Pancreas (tissue), 10 donors: ENCODE data around the gene DNASE1. TPM values are rescaled to one million over a fixed set of nuclear protein-coding genes. Genes with fewer than 3 reads are reported as not detected.

ENCODE experiments used
- ATAC-seq, 4 donors: fragments of 200-7000 bp; cut with Tn5 transposase; one replicate each; pipeline versions ENCODE4 v1.8.0 to v1.9.1; 2020; ENCODE audit warnings: mild to moderate bottlenecking in 4 of 4, moderate library complexity in 4 of 4
- DNase-seq, 6 donors: peaks; one replicate each; pipeline ENCODE4 v3.0.0-alpha.2; 2020
- FAIRE-seq: peaks from 2 replicates; lab custom pipeline; 2012; peaks lifted over from hg19 to GRCh38; lab: Jason Lieb, UNC
- H3K27ac ChIP-seq, 4 donors: fragments of 200-600 bp; sonication (generic); 1 replicate in 3 of 4; 2 replicates in 1 of 4; pipeline versions ENCODE4 v1.5.0 to v1.8.0; 2020
- H3K27me3 ChIP-seq, 4 donors: fragments of 200-600 bp; one replicate each; pipeline ENCODE4 v1.8.0; 2021
- H3K36me3 ChIP-seq, 3 donors: fragments of 200-600 bp; sonication (generic) in 1 of 3; one replicate each; pipeline versions ENCODE4 v1.5.0 to v1.8.0; 2020 to 2021
- H3K4me1 ChIP-seq, 3 donors: fragments of 200-600 bp; one replicate each; pipeline ENCODE4 v1.8.0; 2021
- H3K4me3 ChIP-seq, 4 donors: fragments of 200-600 bp; sonication (generic) in 2 of 4; one replicate each; pipeline versions ENCODE4 v1.5.0 to v1.8.0; 2020 to 2021
- H3K9me3 ChIP-seq, 4 donors: fragments of 200-600 bp; one replicate each; pipeline ENCODE4 v1.8.0; 2021
- CTCF ChIP-seq, 4 donors: fragments of 200-600 bp; sonication (generic) in 3 of 4; IDR thresholded peaks; one replicate each; pipeline versions ENCODE4 v1.5.0 to v1.8.0; 2021; ENCODE audit warnings: antibody characterized with exemption in 4 of 4
- WGBS, 2 donors: extraction: QIAGEN DNeasy Blood & Tissue Kit; methylation state at CpG; one replicate each; pipeline ENCODE4 v1.1.7; 2013; 5-methylcytosine and 5-hydroxymethylcytosine counted together
- intact Hi-C, 3 donors: fragments of 100-400 bp; cut with DNase I; formaldehyde crosslinking; loops; one replicate each; pipeline versions ENCODE4 v1.11.1 to v1.14.2; 2022
- polyA plus RNA-seq, 2 donors: library from polyadenylated mRNA; stranded (reverse); fragments of 200-250 nt; gene quantifications; one replicate each; pipeline ENCODE4 v1.2.3, GENCODE V29; 2013
- total RNA-seq, 6 donors: library from RNA; stranded (reverse); fragmentation: NEBNext Ultra II Directional in 4 of 6; extraction: Animal tissue kit (Norgen Biotek cat#: 25700) in 4 of 6; gene quantifications; one replicate each; pipeline versions ENCODE4 v1.2.1 to v1.2.4, GENCODE V29; 2021 to 2023
- donor health status: healthy with polysubstance abuse.
- donor health status: DM: no; HTN: no; CAD: no; lungs with moderate emphysema.
- donor health status: DM: no; HTN: no; CAD: no.
- donor health status: control.
- donor health status: control.
- donor health status: Bipolar disorder and iron deficiency.
- donor health status: DM: yes; HTN: yes; CAD: no.
- donor health status: DM: no; HTN: no; CAD: no.
- donor health status: DM: no; HTN: no; CAD: no.
- donor health status: DM: yes; HTN: yes; CAD: no.

DNASE1 gene
- total and polyA plus RNA-seq, 8 donors: 14.6 to 36.9 (median 20.6) TPM

- Histone ChIP-seq H3K27ac (peak overlapping the region in 1 of 4 donors; percentile 39), H3K9me3 (no peaks in the 10 kb centered on the region), H3K36me3 (peaks cover 0 to 44% (median 21%) of the 10 kb centered on the region in 3 donors), H3K27me3 (no peaks in the 10 kb centered on the region), H3K4me1 (peaks cover 0 to 24% (median 16%) of the 10 kb centered on the region in 3 donors), H3K4me3 (peak overlapping the region in 2 of 4 donors; percentile 8 to 43)
- WGBS, 2 donors: 44 to 66% methylated on average over 39 to 42 of the region's 42 CpGs
- TF ChIP-seq CTCF (IDR thresholded peaks at IDR 0.05): no peak
- intact Hi-C loops: no loop called here
- ATAC-seq (peak; percentile 35 to 63 (median 58)), FAIRE-seq (no peak), DNase-seq (peak; percentile 63 to 89 (median 76))
Observed at GRCh38 chr16:3656491-3657468, 2.3 kb downstream of the DNASE1 start.

GRCh38 chr16:3659251-3659650 is 4.8 kb downstream of the DNASE1 start:
- DNase-seq (no peak), ATAC-seq (no peak), FAIRE-seq (no peak)
- WGBS, 2 donors: 61 to 71% methylated on average over 3 of the region's 3 CpGs
- Histone ChIP-seq H3K9me3 (no peaks in the 10 kb centered on the region), H3K4me1 (peaks cover 0 to 20% (median 11%) of the 10 kb centered on the region in 3 donors), H3K27ac (no peak overlapping the region), H3K4me3 (no peak overlapping the region), H3K27me3 (no peaks in the 10 kb centered on the region), H3K36me3 (peaks cover 4 to 64% (median 30%) of the 10 kb centered on the region in 3 donors)
- intact Hi-C loops: no loop called here
- TF ChIP-seq CTCF (IDR thresholded peaks at IDR 0.05): no peak

- H3K9me3 ChIP-seq: no peaks in the 10 kb centered on the region
- DNase-seq: peak in 1 of 6 donors; percentile 39
- intact Hi-C loops: no loop called here
- no peak overlapping the region for H3K4me3 ChIP-seq
- peaks cover 0 to 8% (median 6%) of the 10 kb centered on the region in 3 donors for H3K4me1 ChIP-seq
- no peaks in the 10 kb centered on the region for H3K27me3 ChIP-seq
- H3K27ac ChIP-seq: no peak overlapping the region
- no peak for TF ChIP-seq CTCF (IDR thresholded peaks at IDR 0.05)
- FAIRE-seq: no peak
- WGBS, 2 donors: 85 to 86% methylated on average over 12 of the region's 12 CpGs
- no peak for ATAC-seq
- H3K36me3 ChIP-seq: peaks cover 4 to 77% (median 35%) of the 10 kb centered on the region in 3 donors
Observed at GRCh38 chr16:3661311-3661710, 6.8 kb downstream of the DNASE1 start.

- H3K36me3 ChIP-seq: peaks cover 4 to 75% (median 34%) of the 10 kb centered on the region in 3 donors
Observed at GRCh38 chr16:3661922-3662321, 7.4 kb downstream of the DNASE1 start.

More at GRCh38 chr16:3661922-3662321, 7.4 kb downstream of the DNASE1 start:
- Histone ChIP-seq H3K9me3 (no peaks in the 10 kb centered on the region), H3K27me3 (no peaks in the 10 kb centered on the region), H3K4me1 (peaks cover 0 to 3% (median 1%) of the 10 kb centered on the region in 3 donors), H3K4me3 (no peak overlapping the region), H3K27ac (no peak overlapping the region)
- DNase-seq (no peak), ATAC-seq (peak in 1 of 4 donors; percentile 13), FAIRE-seq (no peak)
- intact Hi-C loops: no loop called here
- TF ChIP-seq CTCF (IDR thresholded peaks at IDR 0.05): no peak
- 85 to 93% methylated on average over 13 of the region's 13 CpGs for WGBS, 2 donors
